Kidney (tissue), 14 donors: Measurements from ENCODE around the gene OXSR1. TPM values are rescaled to one million over a fixed set of nuclear protein-coding genes. Genes with fewer than 3 reads are reported as not detected.

Experiments used
- DNase-seq, 5 donors: peaks; one replicate each; pipeline ENCODE4 v3.0.0-alpha.2; 2013 to 2020
- FAIRE-seq: peaks from 2 replicates; lab custom pipeline; 2012; peaks lifted over from hg19 to GRCh38; lab: Jason Lieb, UNC
- H3K27ac ChIP-seq, 2 donors: one replicate each; pipeline ENCODE4 v1.7.0; 2013; ENCODE audit warnings: low read depth in 2 of 2, low read length in 2 of 2, inconsistent platforms in 1 of 2
- H3K27me3 ChIP-seq: one replicate; pipeline ENCODE4 v1.7.1; 2013; ENCODE audit warnings: low read length, inconsistent platforms; ENCODE audit not compliant: control insufficient read depth, insufficient read depth
- H3K36me3 ChIP-seq, 3 donors: one replicate each; pipeline versions ENCODE4 v1.7.0 to v1.7.1; 2013; ENCODE audit warnings: low read length in 3 of 3, control low read depth in 1 of 3, inconsistent platforms in 1 of 3; ENCODE audit not compliant: insufficient read depth in 3 of 3, control insufficient read depth in 2 of 3
- H3K4me1 ChIP-seq, 3 donors: one replicate each; pipeline versions ENCODE4 v1.7.0 to v1.7.1; 2013; ENCODE audit warnings: low read length in 3 of 3, inconsistent platforms in 1 of 3, low read depth in 1 of 3; ENCODE audit not compliant: control insufficient read depth in 2 of 3, insufficient read depth in 2 of 3
- H3K4me3 ChIP-seq, 3 donors: one replicate each; pipeline versions ENCODE4 v1.7.0 to v1.8.1; 2013; ENCODE audit warnings: low read length in 3 of 3, control low read depth in 1 of 3, inconsistent platforms in 1 of 3
- H3K9ac ChIP-seq, 3 donors: one replicate each; pipeline versions ENCODE4 v1.7.0 to v1.7.1; 2013; ENCODE audit warnings: low read length in 3 of 3, control low read depth in 1 of 3, inconsistent platforms in 1 of 3
- H3K9me3 ChIP-seq, 3 donors: one replicate each; pipeline versions ENCODE4 v1.7.0 to v1.7.1; 2013; ENCODE audit warnings: low read length in 3 of 3, control low read depth in 1 of 3, inconsistent platforms in 1 of 3; ENCODE audit not compliant: control insufficient read depth in 2 of 3, insufficient read depth in 1 of 3
- intact Hi-C: fragments of 100-400 bp; cut with DNase I; formaldehyde crosslinking; loops from one replicate; pipeline ENCODE4 v1.11.1; 2022
- polyA plus RNA-seq: library from polyadenylated mRNA; stranded (reverse); fragments of 350-450 nt; fragmentation: Illumina TruSeq; extraction: RNeasy Lipid Tissue Mini Kit (QIAGEN cat#74804); gene quantifications from one replicate; pipeline ENCODE4 v1.2.3, GENCODE V29; 2014; ENCODE audit warnings: low read depth, low replicate concordance; ENCODE audit not compliant: insufficient read depth
- total RNA-seq: library from RNA; stranded (reverse); fragmentation: NEBNext Ultra II Directional; extraction: Animal tissue kit (Norgen Biotek cat#: 25700); gene quantifications from one replicate; pipeline ENCODE4 v1.2.1, GENCODE V29; 2021
- TF ChIP-seq, protein P1 (sequence below): IDR thresholded peaks from 3 replicates; pipeline ENCODE4 v1.5.1; 2012; ENCODE audit warnings: mild to moderate bottlenecking, moderate library complexity, borderline replicate concordance; ENCODE audit not compliant: insufficient read depth; ENCODE audit errors: extremely low read depth
- donor health status: control.
- donor health status: control.
- donor health status: control.
- donor health status: control.
- donor health status: control.
- donor health status: DM: yes; HTN: yes; CAD: no.
- donor health status: Normal renal cell carcinoma (clear cell type).

The OXSR1 gene
- total and polyA plus RNA-seq, 2 donors from 2014 or later: 16.7 to 40.0 TPM

DNA sequence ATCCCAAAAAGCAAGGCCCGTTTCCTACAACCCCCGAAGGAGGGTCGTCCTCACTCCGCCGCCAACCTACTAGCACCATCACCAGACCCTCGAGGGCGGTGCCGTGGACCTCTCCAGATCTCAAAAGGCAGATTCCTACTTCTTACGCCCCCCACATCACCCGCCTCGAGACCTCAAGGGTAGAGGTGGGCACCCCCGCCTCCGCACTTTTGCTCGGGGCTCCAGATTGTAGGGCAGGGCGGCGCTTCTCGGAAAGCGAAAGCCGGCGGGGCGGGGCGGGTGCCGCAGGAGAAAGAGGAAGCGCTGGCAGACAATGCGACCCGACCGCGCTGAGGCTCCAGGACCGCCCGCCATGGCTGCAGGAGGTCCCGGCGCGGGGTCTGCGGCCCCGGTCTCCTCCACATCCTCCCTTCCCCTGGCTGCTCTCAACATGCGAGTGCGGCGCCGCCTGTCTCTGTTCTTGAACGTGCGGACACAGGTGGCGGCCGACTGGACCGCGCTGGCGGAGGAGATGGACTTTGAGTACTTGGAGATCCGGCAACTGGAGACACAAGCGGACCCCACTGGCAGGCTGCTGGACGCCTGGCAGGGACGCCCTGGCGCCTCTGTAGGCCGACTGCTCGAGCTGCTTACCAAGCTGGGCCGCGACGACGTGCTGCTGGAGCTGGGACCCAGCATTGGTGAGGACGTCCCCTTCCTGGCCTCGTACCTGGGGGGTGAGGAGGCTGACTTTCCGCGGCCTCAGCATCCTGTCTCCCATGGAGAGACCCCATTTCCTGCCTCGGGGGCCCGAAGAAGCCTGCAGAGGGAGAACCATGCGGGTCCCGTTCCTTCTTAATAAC lies 26.8 kb upstream of the OXSR1 start, which contains the start of gene MYD88:
Gene MYD88, plus strand, starts transcription at position 313 of the 842 bp plus-strand sequence. Its CDS starts 40 bp downstream, at position 353.
- peaks cover 0 to 30% (median 26%) of the 10 kb centered on the region in 3 donors for H3K4me1 ChIP-seq
- TF ChIP-seq, protein P1, sequence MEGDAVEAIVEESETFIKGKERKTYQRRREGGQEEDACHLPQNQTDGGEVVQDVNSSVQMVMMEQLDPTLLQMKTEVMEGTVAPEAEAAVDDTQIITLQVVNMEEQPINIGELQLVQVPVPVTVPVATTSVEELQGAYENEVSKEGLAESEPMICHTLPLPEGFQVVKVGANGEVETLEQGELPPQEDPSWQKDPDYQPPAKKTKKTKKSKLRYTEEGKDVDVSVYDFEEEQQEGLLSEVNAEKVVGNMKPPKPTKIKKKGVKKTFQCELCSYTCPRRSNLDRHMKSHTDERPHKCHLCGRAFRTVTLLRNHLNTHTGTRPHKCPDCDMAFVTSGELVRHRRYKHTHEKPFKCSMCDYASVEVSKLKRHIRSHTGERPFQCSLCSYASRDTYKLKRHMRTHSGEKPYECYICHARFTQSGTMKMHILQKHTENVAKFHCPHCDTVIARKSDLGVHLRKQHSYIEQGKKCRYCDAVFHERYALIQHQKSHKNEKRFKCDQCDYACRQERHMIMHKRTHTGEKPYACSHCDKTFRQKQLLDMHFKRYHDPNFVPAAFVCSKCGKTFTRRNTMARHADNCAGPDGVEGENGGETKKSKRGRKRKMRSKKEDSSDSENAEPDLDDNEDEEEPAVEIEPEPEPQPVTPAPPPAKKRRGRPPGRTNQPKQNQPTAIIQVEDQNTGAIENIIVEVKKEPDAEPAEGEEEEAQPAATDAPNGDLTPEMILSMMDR: no peak
- no peak for FAIRE-seq
- H3K4me3 ChIP-seq: peak within 1 kb of the TSS; percentile 74 to 85 (median 82)
- H3K36me3 ChIP-seq: peaks cover 3 to 21% (median 9%) of the 10 kb centered on the region in 3 donors
- H3K27ac ChIP-seq: peak within 1 kb of the TSS; percentile 85 to 97
- H3K9ac ChIP-seq: peak within 1 kb of the TSS; percentile 51 to 76 (median 72)
- DNase-seq: peak; percentile 69 to 95 (median 79)
- intact Hi-C loops: no loop called here
- no peaks in the 10 kb centered on the region for H3K27me3 ChIP-seq
- H3K9me3 ChIP-seq: no peaks in the 10 kb centered on the region

DNA sequence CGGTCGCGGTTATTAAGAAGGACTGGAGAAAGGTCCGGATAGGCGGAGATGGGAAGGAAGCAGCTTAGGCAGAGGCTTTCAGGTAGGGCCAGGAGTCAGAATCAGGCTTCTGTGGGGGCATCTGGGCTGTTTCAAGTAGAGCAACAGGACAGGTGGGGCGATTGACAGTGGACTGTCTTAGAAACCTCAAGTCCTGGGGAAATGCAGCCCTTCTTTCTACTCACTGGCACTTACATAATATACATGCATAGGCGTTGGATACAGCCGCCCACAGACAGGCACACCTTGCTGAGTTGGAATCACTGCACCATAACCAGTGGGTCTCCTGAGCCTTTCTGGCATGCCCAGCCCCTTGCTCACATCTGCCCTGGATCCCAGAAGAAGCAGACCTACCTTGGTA lies 26.1 kb upstream of the OXSR1 start:
- Histone ChIP-seq H3K9me3 (no peaks in the 10 kb centered on the region), H3K27ac (peak overlapping the region in 1 of 2 donors; percentile 97), H3K27me3 (no peaks in the 10 kb centered on the region), H3K4me3 (peak overlapping the region; percentile 62 to 85 (median 82)), H3K36me3 (peaks cover 2 to 19% (median 9%) of the 10 kb centered on the region in 3 donors), H3K9ac (peak overlapping the region; percentile 49 to 76 (median 71)), H3K4me1 (peaks cover 0 to 24% (median 20%) of the 10 kb centered on the region in 3 donors)
- DNase-seq: no peak
- intact Hi-C loops: no loop called here
- TF ChIP-seq, protein P1: no peak
- FAIRE-seq: no peak

DNA sequence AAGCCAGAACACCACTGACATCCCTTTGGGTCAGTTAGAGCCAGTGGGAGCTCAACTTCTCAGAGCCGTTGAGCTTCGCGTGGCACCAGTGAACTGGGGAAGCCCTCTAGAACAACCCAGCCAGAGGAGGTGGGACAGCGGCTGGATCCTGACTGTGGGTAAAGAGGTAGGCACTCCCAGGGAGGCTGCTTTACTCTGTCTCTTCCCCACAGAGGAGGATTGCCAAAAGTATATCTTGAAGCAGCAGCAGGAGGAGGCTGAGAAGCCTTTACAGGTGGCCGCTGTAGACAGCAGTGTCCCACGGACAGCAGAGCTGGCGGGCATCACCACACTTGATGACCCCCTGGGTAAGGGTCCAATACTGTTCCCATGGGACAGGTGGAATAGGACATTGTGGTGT lies 25.7 kb upstream of the OXSR1 start:
- Histone ChIP-seq H3K9ac (peak overlapping the region in 1 of 3 donors; percentile 76), H3K27ac (no peak overlapping the region), H3K4me1 (peaks cover 0 to 23% (median 15%) of the 10 kb centered on the region in 3 donors), H3K9me3 (no peaks in the 10 kb centered on the region), H3K27me3 (no peaks in the 10 kb centered on the region), H3K4me3 (peak overlapping the region in 2 of 3 donors; percentile 82 to 85), H3K36me3 (peaks cover 2 to 15% (median 9%) of the 10 kb centered on the region in 3 donors)
- FAIRE-seq (no peak), DNase-seq (peak in 1 of 5 donors; percentile 6)
- TF ChIP-seq, protein P1: no peak
- intact Hi-C loops: no loop called here
